ENCODE measurements around the gene TRIP12.

TRIP12 gene

GRCh38 chr2:229874647-229875046 is 47.2 kb downstream of the TRIP12 start:
- H3K9me3 ChIP-seq (ENCODE audit: control insufficient read depth, insufficient read depth, low read length) = no peaks in the 10 kb centered on the region
- no peak overlapping the region for H3K9ac ChIP-seq (ENCODE audit: low read depth, low read length)
- no peaks in the 10 kb centered on the region for H3K4me1 ChIP-seq (ENCODE audit: control insufficient read depth, insufficient read depth, low read length)
- H3K36me3 ChIP-seq (ENCODE audit: control insufficient read depth, insufficient read depth, low read length) = peaks cover 28% of the 10 kb centered on the region
- no peak overlapping the region for H3K27ac ChIP-seq (ENCODE audit: low read depth, low read length)
- H3K4me3 ChIP-seq (ENCODE audit: low read depth, low read length) = no peak overlapping the region
- H3K27me3 ChIP-seq (ENCODE audit: control insufficient read depth, insufficient read depth, low read length) = no peaks in the 10 kb centered on the region

GRCh38 chr2:229873123-229873581 is 48.7 kb downstream of the TRIP12 start:
- H3K4me3 ChIP-seq (ENCODE audit: low read depth, low read length) = no peak overlapping the region
- peaks cover 23% of the 10 kb centered on the region for H3K36me3 ChIP-seq (ENCODE audit: control insufficient read depth, insufficient read depth, low read length)
- no peak overlapping the region for H3K9ac ChIP-seq (ENCODE audit: low read depth, low read length)
- H3K27ac ChIP-seq (ENCODE audit: low read depth, low read length) = no peak overlapping the region
- H3K9me3 ChIP-seq (ENCODE audit: control insufficient read depth, insufficient read depth, low read length) = no peaks in the 10 kb centered on the region
- H3K4me1 ChIP-seq (ENCODE audit: control insufficient read depth, insufficient read depth, low read length) = peaks cover 7% of the 10 kb centered on the region; the same call in 1 of the 2 replicates
- no peaks in the 10 kb centered on the region for H3K27me3 ChIP-seq (ENCODE audit: control insufficient read depth, insufficient read depth, low read length)

GRCh38 chr2:229870903-229871656 is 50.7 kb downstream of the TRIP12 start:
- Histone ChIP-seq H3K27me3 (ENCODE audit: control insufficient read depth, insufficient read depth, low read length) (no peaks in the 10 kb centered on the region), H3K4me1 (ENCODE audit: control insufficient read depth, insufficient read depth, low read length) (peaks cover 7% of the 10 kb centered on the region; the same call in 1 of the 2 replicates), H3K36me3 (ENCODE audit: control insufficient read depth, insufficient read depth, low read length) (peaks cover 10% of the 10 kb centered on the region; the same call in 1 of the 2 replicates), H3K27ac (ENCODE audit: low read depth, low read length) (no peak overlapping the region), H3K9me3 (ENCODE audit: control insufficient read depth, insufficient read depth, low read length) (no peaks in the 10 kb centered on the region), H3K4me3 (ENCODE audit: low read depth, low read length) (no peak overlapping the region), H3K9ac (ENCODE audit: low read depth, low read length) (no peak overlapping the region)

GRCh38 chr2:229869226-229869625 is 52.6 kb downstream of the TRIP12 start:
- Histone ChIP-seq H3K27me3 (ENCODE audit: control insufficient read depth, insufficient read depth, low read length) (no peaks in the 10 kb centered on the region), H3K9me3 (ENCODE audit: control insufficient read depth, insufficient read depth, low read length) (no peaks in the 10 kb centered on the region), H3K9ac (ENCODE audit: low read depth, low read length) (no peak overlapping the region), H3K36me3 (ENCODE audit: control insufficient read depth, insufficient read depth, low read length) (peaks cover 10% of the 10 kb centered on the region; the same call in 1 of the 2 replicates), H3K4me1 (ENCODE audit: control insufficient read depth, insufficient read depth, low read length) (peaks cover 7% of the 10 kb centered on the region; the same call in 1 of the 2 replicates), H3K27ac (ENCODE audit: low read depth, low read length) (no peak overlapping the region), H3K4me3 (ENCODE audit: low read depth, low read length) (no peak overlapping the region)

- peaks cover 7% of the 10 kb centered on the region; the same call in 1 of the 2 replicates for H3K4me1 ChIP-seq (ENCODE audit: control insufficient read depth, insufficient read depth, low read length)
- H3K36me3 ChIP-seq (ENCODE audit: control insufficient read depth, insufficient read depth, low read length) = peaks cover 10% of the 10 kb centered on the region; the same call in 1 of the 2 replicates
- no peaks in the 10 kb centered on the region for H3K9me3 ChIP-seq (ENCODE audit: control insufficient read depth, insufficient read depth, low read length)
- H3K27ac ChIP-seq (ENCODE audit: low read depth, low read length) = no peak overlapping the region
- H3K4me3 ChIP-seq (ENCODE audit: low read depth, low read length) = no peak overlapping the region
- H3K27me3 ChIP-seq (ENCODE audit: control insufficient read depth, insufficient read depth, low read length) = no peaks in the 10 kb centered on the region
- no peak overlapping the region for H3K9ac ChIP-seq (ENCODE audit: low read depth, low read length)
Measured at GRCh38 chr2:229868794-229869193, 53.0 kb downstream of the TRIP12 start.

GRCh38 chr2:229865033-229865432 is 56.8 kb downstream of the TRIP12 start:
- Histone ChIP-seq H3K27ac (ENCODE audit: low read depth, low read length) (no peak overlapping the region), H3K9ac (ENCODE audit: low read depth, low read length) (no peak overlapping the region), H3K9me3 (ENCODE audit: control insufficient read depth, insufficient read depth, low read length) (no peaks in the 10 kb centered on the region), H3K4me1 (ENCODE audit: control insufficient read depth, insufficient read depth, low read length) (peaks cover 7% of the 10 kb centered on the region; the same call in 1 of the 2 replicates), H3K36me3 (ENCODE audit: control insufficient read depth, insufficient read depth, low read length) (peaks cover 8% of the 10 kb centered on the region; the same call in 1 of the 2 replicates), H3K4me3 (ENCODE audit: low read depth, low read length) (no peak overlapping the region), H3K27me3 (ENCODE audit: control insufficient read depth, insufficient read depth, low read length) (no peaks in the 10 kb centered on the region)

- H3K4me1 ChIP-seq (ENCODE audit: control insufficient read depth, insufficient read depth, low read length) = no peaks in the 10 kb centered on the region
- no peak overlapping the region for H3K4me3 ChIP-seq (ENCODE audit: low read depth, low read length)
- no peaks in the 10 kb centered on the region for H3K27me3 ChIP-seq (ENCODE audit: control insufficient read depth, insufficient read depth, low read length)
- no peak overlapping the region for H3K27ac ChIP-seq (ENCODE audit: low read depth, low read length)
- peaks cover 28% of the 10 kb centered on the region for H3K36me3 ChIP-seq (ENCODE audit: control insufficient read depth, insufficient read depth, low read length)
- H3K9me3 ChIP-seq (ENCODE audit: control insufficient read depth, insufficient read depth, low read length) = no peaks in the 10 kb centered on the region
- no peak overlapping the region for H3K9ac ChIP-seq (ENCODE audit: low read depth, low read length)
Measured at GRCh38 chr2:229861431-229861830, 60.4 kb downstream of the TRIP12 start.

GRCh38 chr2:229860334-229860733 is 61.5 kb downstream of the TRIP12 start:
- peaks cover 35% of the 10 kb centered on the region for H3K36me3 ChIP-seq (ENCODE audit: control insufficient read depth, insufficient read depth, low read length)
- H3K27me3 ChIP-seq (ENCODE audit: control insufficient read depth, insufficient read depth, low read length) = no peaks in the 10 kb centered on the region
- no peak overlapping the region for H3K9ac ChIP-seq (ENCODE audit: low read depth, low read length)
- no peaks in the 10 kb centered on the region for H3K4me1 ChIP-seq (ENCODE audit: control insufficient read depth, insufficient read depth, low read length)
- no peak overlapping the region for H3K27ac ChIP-seq (ENCODE audit: low read depth, low read length)
- no peak overlapping the region for H3K4me3 ChIP-seq (ENCODE audit: low read depth, low read length)
- H3K9me3 ChIP-seq (ENCODE audit: control insufficient read depth, insufficient read depth, low read length) = no peaks in the 10 kb centered on the region

GRCh38 chr2:229858351-229858750 is 63.5 kb downstream of the TRIP12 start:
- no peak overlapping the region for H3K9ac ChIP-seq (ENCODE audit: low read depth, low read length)
- no peak overlapping the region for H3K4me3 ChIP-seq (ENCODE audit: low read depth, low read length)
- no peaks in the 10 kb centered on the region for H3K9me3 ChIP-seq (ENCODE audit: control insufficient read depth, insufficient read depth, low read length)
- peaks cover 45% of the 10 kb centered on the region for H3K36me3 ChIP-seq (ENCODE audit: control insufficient read depth, insufficient read depth, low read length)
- no peak overlapping the region for H3K27ac ChIP-seq (ENCODE audit: low read depth, low read length)
- H3K27me3 ChIP-seq (ENCODE audit: control insufficient read depth, insufficient read depth, low read length) = no peaks in the 10 kb centered on the region
- no peaks in the 10 kb centered on the region for H3K4me1 ChIP-seq (ENCODE audit: control insufficient read depth, insufficient read depth, low read length)

- Histone ChIP-seq H3K27ac (ENCODE audit: low read depth, low read length) (no peak overlapping the region), H3K4me1 (ENCODE audit: control insufficient read depth, insufficient read depth, low read length) (no peaks in the 10 kb centered on the region), H3K36me3 (ENCODE audit: control insufficient read depth, insufficient read depth, low read length) (peaks cover 45% of the 10 kb centered on the region), H3K9ac (ENCODE audit: low read depth, low read length) (no peak overlapping the region), H3K27me3 (ENCODE audit: control insufficient read depth, insufficient read depth, low read length) (no peaks in the 10 kb centered on the region), H3K4me3 (ENCODE audit: low read depth, low read length) (no peak overlapping the region), H3K9me3 (ENCODE audit: control insufficient read depth, insufficient read depth, low read length) (no peaks in the 10 kb centered on the region)
Measured at GRCh38 chr2:229857634-229858033, 64.2 kb downstream of the TRIP12 start.

GRCh38 chr2:229856413-229856812 is 65.4 kb downstream of the TRIP12 start:
- H3K27me3 ChIP-seq (ENCODE audit: control insufficient read depth, insufficient read depth, low read length) = no peaks in the 10 kb centered on the region
- H3K27ac ChIP-seq (ENCODE audit: low read depth, low read length) = no peak overlapping the region
- H3K9me3 ChIP-seq (ENCODE audit: control insufficient read depth, insufficient read depth, low read length) = no peaks in the 10 kb centered on the region
- peaks cover 48% of the 10 kb centered on the region for H3K36me3 ChIP-seq (ENCODE audit: control insufficient read depth, insufficient read depth, low read length)
- no peak overlapping the region for H3K4me3 ChIP-seq (ENCODE audit: low read depth, low read length)
- H3K4me1 ChIP-seq (ENCODE audit: control insufficient read depth, insufficient read depth, low read length) = no peaks in the 10 kb centered on the region
- H3K9ac ChIP-seq (ENCODE audit: low read depth, low read length) = no peak overlapping the region
